SK-N-SH treated with all-trans-retinoic acid at 6 μM for 48 hours (cell line): ENCODE measurements around the gene PLOD2.

Experiments used
- ARNTL ChIP-seq: fragments of 450-650 bp; formaldehyde crosslinking; IDR thresholded peaks from 2 replicates; pipeline ENCODE4 v1.5.0; 2020; ENCODE audit warnings: low read depth, mild to moderate bottlenecking, moderate library complexity, borderline replicate concordance
- CREB5 ChIP-seq: fragments of 250-450 bp; sonication (Bioruptor Pico); IDR thresholded peaks from 2 replicates; pipeline ENCODE4 v1.5.1; 2020; ENCODE audit warnings: low read depth, mild to moderate bottlenecking, moderate library complexity
- CSRNP3 ChIP-seq: fragments of 250-450 bp; sonication (Bioruptor Pico); IDR thresholded peaks from 2 replicates; pipeline ENCODE4 v1.5.1; 2021; ENCODE audit warnings: mild to moderate bottlenecking, moderate library complexity
- GLIS3 ChIP-seq: fragments of 250-450 bp; sonication (Bioruptor Pico); IDR thresholded peaks from 2 replicates; pipeline ENCODE4 v1.5.0; 2020; ENCODE audit warnings: mild to moderate bottlenecking, moderate library complexity
- PATZ1 ChIP-seq: fragments of 250-450 bp; sonication (Bioruptor Pico); IDR thresholded peaks from 2 replicates; pipeline ENCODE4 v1.8.0; 2020; ENCODE audit warnings: mild to moderate bottlenecking, moderate library complexity, borderline replicate concordance
- PPARA ChIP-seq: fragments of 250-450 bp; sonication (Bioruptor Pico); IDR thresholded peaks from 2 replicates; pipeline ENCODE4 v1.5.0; 2020; ENCODE audit warnings: mild to moderate bottlenecking, borderline replicate concordance
- RARB ChIP-seq: fragments of 250-450 bp; sonication (Bioruptor Pico); IDR thresholded peaks from 2 replicates; pipeline ENCODE4 v1.8.0; 2021; ENCODE audit warnings: mild to moderate bottlenecking, moderate library complexity
- TCF4 ChIP-seq: fragments of 250-450 bp; sonication (Bioruptor Pico); IDR thresholded peaks from 2 replicates; pipeline ENCODE4 v1.8.0; 2021; ENCODE audit warnings: mild to moderate bottlenecking, moderate library complexity, borderline replicate concordance
- TOX ChIP-seq: fragments of 250-450 bp; sonication (Bioruptor Pico); IDR thresholded peaks from 2 replicates; pipeline ENCODE4 v1.8.0; 2021; ENCODE audit warnings: mild to moderate bottlenecking, moderate library complexity, borderline replicate concordance
- ZC3H10 ChIP-seq: fragments of 250-450 bp; sonication (Bioruptor Pico); IDR thresholded peaks from 2 replicates; pipeline ENCODE4 v1.5.1; 2021; ENCODE audit warnings: mild to moderate bottlenecking, moderate library complexity
- ZFP3 ChIP-seq: fragments of 250-450 bp; sonication (Bioruptor Pico); IDR thresholded peaks from 2 replicates; pipeline ENCODE4 v1.5.0; 2020; ENCODE audit warnings: mild to moderate bottlenecking, moderate library complexity
- ZFP30 ChIP-seq: fragments of 450-650 bp; formaldehyde crosslinking; IDR thresholded peaks from 2 replicates; pipeline ENCODE4 v1.5.0; 2022; ENCODE audit warnings: mild to moderate bottlenecking, moderate library complexity
- ZNF565 ChIP-seq: fragments of 450-650 bp; formaldehyde crosslinking; conservative IDR thresholded peaks from 2 replicates; pipeline ENCODE4 v1.5.0; 2020; ENCODE audit warnings: low read depth, mild to moderate bottlenecking, moderate library complexity

- TF ChIP-seq PPARA (CRISPR knock-in tag) (no peak), ZFP3 (CRISPR knock-in tag) (no peak), ZC3H10 (no peak), RARB (CRISPR knock-in tag) (no peak), ZNF565 (no peak), TCF4 (CRISPR knock-in tag) (no peak), ZFP30 (CRISPR knock-in tag) (no peak), PATZ1 (CRISPR knock-in tag) (no peak), CSRNP3 (no peak), TOX (no peak), CREB5 (no peak), ARNTL (CRISPR knock-in tag) (no peak), GLIS3 (CRISPR knock-in tag) (no peak)
Observed at GRCh38 chr3:146159616-146160320, 1.2 kb downstream of the PLOD2 start.
